HG03039 (cell line): ENCODE results near the gene ELK3.

Experiments
- ATAC-seq: cut with Tn5 transposase; IDR thresholded peaks from one replicate; pipeline ENCODE4 v1.9.1; 2021; ENCODE audit warnings: mild to moderate bottlenecking, moderate library complexity; ENCODE audit not compliant: unreplicated experiment

Gene ELK3

GRCh38 chr12:96186607-96187301 is 7.4 kb upstream of the ELK3 start:
- ATAC-seq, result no peak

GRCh38 chr12:96187956-96188355 is 6.2 kb upstream of the ELK3 start:
- no peak for ATAC-seq

- no peak for ATAC-seq
These were observed 4.4 kb upstream of the ELK3 start for GRCh38 chr12:96189781-96190180.

GRCh38 chr12:96190413-96191108 is 3.6 kb upstream of the ELK3 start:
- no peak for ATAC-seq

DNA sequence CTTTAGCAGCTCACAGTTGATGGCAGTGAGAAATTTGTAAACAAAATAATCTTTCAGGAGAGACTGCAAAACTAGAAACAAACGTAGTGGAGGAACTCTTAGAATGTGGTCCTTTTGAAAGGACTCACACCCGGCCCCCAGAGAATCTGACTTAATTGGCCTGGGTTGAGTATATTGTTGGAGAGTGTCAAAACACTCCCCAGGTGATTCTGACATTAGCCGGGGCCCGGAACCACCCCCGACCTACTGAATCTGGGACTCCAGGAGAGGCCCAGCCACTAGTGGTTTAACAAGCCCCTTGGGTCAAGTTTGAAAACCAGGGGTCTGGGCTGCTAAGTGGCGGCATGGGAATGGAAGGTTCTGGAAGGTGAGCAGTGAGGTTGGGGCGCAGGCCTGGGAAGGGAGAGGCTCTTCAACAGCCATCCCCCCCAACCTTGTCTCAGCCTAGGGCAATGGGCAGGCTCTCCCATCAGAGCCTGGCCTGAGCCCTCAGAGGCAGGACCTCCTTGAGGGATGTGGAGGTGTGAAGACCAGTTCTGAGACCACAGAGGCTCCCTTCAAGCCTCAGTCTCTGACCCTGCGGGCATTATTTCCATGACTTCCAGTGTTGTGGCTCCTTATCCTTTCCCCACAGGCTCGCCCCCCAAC is 1.1 kb upstream of the ELK3 start:
- no peak for ATAC-seq

DNA sequence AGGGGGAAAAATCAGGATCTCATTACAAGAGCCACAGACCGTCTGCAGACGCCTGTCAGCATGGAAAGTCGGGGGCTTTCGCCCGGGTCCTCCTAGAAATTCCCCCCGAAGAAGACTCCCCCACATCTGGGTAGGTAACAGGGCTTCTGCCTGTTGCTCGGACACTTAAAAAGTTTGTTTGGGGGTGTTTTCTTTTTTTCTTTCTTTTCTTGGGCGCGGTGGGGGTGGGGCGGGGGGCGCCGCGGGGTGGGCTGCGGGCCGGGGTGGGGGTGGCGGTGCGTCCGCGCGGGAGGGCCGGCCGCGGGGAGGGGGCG is 358 bp downstream of the ELK3 start:
- peak; percentile 8 for ATAC-seq

GRCh38 chr12:96194971-96195844 is 1.0 kb downstream of the ELK3 start:
- peak; percentile 81 for ATAC-seq

- ATAC-seq, result no peak
These were observed 1.8 kb downstream of the ELK3 start for GRCh38 chr12:96195845-96196451.

DNA sequence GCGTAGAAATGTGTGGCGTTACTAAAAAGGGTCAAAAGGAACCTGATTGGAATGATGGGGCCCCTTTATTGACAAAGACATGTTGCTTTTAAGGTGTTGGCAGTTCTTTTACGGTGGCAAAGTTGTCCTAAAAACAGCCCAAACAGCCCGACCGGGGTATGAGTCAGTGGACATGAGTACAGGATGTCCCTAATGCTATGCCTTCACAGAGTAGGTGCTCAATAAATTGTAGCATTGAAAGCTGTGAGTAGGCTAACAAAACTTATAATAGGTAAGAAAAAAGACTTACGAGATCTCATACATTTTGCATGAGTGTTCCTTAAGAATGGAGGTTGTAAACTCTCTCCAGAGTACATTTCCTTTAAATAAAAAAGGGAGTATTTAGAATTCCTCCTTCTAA is 2.6 kb downstream of the ELK3 start:
- ATAC-seq, result no peak

DNA sequence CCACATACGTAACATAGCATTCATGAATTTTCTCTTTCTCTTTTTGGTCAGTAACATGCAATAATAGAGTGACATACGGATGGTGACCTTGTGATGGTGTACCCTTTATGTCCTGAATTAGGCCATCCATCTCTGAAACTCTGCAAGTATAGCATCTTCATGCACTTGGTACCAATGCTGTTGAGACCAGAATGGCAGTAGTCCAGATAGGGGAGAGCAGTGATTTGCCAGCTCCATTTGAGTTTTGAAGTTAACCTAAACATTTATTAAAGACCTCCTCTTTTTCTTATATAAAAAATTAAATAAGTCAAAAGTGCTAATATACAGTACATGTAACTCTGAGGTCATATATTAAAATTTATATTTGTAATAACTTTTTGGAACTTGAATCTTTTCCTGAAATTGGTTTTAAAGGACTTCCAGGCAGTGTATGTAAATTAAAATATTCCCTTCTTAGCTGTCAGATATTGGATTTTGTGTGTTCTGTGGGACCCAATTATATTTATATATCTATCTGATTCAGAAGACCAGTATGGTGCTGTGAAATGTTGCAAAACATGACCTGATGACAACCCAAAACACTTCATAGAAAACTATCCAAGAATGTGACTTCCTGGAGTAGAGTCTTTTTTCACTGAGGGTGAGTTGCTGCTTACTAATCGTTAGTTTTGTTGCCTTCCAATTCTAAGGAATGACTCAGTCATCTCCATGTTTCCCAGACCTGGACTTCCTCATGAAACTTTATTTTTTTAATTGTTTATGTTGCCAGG is 3.5 kb downstream of the ELK3 start:
- ATAC-seq, result no peak

DNA sequence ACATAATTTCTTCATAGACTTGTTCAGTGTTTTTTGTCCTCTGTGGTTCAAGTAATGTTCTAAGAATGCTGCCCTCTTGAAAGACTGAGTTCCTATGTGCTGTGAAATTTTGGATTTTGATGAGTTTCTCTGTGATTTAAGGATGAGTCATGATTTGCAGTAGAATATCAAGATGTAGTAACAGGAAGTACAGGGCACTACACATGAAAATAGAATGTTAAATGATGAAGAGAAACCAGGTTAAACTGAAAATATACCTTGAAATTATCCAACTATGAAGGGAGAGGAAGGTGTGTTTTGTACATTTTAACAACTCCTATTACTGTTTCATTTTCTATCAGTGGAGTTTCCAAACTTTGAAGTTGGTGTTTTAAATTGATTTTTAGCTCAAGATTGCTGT is 4.8 kb downstream of the ELK3 start:
- ATAC-seq, result no peak

DNA sequence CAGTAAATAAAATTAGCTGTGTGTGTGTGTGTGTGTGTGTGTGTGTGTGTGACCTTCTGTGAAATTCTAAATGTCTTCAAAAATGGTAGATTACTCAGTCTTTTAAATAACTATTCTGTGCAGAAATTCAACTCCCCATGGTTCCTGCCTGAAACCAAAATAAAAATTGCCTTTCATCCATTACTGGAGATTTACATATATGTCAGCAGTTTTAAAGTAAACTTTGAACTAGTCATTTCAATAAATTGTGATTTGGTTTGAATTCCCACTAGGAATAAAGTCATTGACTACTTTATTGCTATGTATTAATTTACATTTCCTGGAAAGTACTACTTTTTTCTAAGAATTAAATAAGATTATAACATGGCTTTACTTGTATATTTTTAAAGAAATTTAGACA is 5.3 kb downstream of the ELK3 start:
- no peak for ATAC-seq

GRCh38 chr12:96201272-96202227 is 7.4 kb downstream of the ELK3 start:
- ATAC-seq, result no peak

- ATAC-seq, result no peak
These were observed 10.2 kb downstream of the ELK3 start for GRCh38 chr12:96204381-96204780.

DNA sequence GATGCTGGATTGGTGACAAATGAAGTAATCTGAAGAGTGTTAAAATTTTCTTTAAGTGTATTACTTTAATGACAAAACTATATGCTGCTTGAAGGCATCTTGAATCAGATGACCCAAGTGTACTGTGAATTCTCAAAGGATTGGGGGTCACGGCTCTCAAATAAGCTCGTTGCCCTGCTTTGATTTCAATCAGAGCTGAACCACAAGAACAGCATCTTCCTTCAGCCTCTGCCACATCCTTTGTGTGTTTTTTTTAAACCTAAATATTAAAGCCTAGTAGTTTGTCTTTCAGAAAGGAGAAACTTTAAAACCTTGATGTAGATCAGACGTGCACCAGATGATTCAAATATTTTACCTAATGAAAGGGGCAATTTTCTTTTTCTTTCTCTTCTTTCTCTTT is 11.7 kb downstream of the ELK3 start:
- ATAC-seq, result no peak

DNA sequence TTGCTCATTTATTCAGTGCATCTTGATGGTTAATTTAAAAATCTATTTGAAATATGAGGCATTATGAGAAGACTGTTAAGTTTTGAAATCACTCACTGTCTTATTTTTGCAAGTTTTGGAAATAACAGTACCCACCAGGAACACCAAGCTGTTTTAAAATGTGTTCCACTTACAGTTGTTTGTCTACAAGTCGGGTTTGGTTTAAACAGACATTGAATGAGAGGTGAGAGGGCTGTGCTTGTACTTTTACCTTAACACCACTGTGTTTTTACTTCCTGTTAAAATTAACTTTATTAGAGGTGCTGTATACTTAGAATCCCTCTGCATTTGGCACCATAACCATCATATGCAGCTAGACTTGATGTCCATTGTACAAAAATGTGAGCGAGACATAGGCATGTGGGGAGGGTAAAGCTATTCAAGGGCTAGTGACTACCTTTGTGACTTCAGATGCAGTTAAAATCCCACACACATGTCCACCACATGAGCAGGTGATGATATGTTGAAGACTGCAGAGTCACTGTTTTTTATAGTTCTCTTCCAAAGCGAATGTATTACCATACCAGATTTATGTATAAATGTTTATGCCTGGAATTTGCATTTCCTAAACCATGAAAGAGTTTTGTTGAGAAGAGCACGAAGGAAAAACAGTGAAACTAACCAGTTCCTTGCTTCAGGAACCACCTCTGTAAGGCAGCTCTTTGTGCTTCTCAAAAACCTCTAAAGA is 12.9 kb downstream of the ELK3 start:
- no peak for ATAC-seq

DNA sequence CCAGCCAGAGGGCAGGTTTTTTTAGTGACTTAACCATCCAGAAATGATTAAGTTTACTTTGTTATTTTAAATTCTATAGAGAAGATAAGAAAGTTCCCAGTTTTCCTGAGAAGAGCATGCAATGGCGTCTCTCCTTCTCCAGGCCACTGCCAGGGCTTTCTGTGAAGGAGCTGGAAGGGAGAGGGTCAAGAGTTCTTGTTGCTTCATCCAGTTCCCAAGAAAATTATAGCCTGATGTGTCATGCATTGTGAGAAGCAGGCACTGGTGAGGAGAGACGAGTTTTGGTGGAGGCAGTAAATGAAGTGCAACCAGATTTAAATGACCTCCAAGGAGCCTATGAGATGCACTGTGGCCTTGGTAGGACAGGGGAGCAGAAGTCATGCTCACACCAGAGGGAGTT is 14.2 kb downstream of the ELK3 start:
- no peak for ATAC-seq

GRCh38 chr12:96208801-96209549 is 14.8 kb downstream of the ELK3 start:
- ATAC-seq, result no peak
